Keratinocyte (primary cell): Measurements from ENCODE around the gene PRR15.

ENCODE experiments used
- EZH2 ChIP-seq: IDR thresholded peaks from one replicate; pipeline ENCODE4 v1.6.1; 2012; ENCODE audit warnings: inconsistent platforms, mild to moderate bottlenecking, low read length, moderate library complexity
- TF ChIP-seq, protein P1 (sequence below), 3 experiments: IDR thresholded peaks in 1 of 3; conservative IDR thresholded peaks in 1 of 3; optimal IDR thresholded peaks in 1 of 3; 2 replicates in 2 of 3; 3 replicates in 1 of 3; pipeline versions ENCODE3 to v1.5.1; 2011; ENCODE audit warnings: low read length in 3 of 3, mild to moderate bottlenecking in 3 of 3, moderate library complexity in 2 of 3, control low read depth in 1 of 3, inconsistent platforms in 1 of 3; ENCODE audit not compliant: insufficient read depth in 2 of 3; ENCODE audit errors: extremely low read depth in 1 of 3

DNA sequence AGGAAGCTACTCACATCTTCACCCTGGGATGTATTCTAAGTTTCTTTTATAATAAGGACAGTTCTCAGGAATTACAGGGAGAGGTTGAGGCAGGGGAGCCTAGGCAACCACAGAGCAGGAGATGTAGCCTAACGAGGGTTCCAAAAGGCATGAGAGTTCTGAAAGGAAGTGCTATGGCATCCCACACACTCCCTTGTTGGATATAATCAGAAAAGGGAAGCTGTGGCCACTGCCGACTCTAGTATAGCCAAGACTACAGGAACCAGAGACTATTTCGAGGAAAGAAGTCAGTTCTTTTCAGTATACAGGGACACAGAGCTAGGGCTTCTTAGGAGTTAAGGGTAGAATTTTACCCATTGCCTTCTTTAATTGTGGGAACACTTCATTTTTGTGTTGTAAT, 11.0 kb downstream of the PRR15 start:
- TF ChIP-seq, protein P1, sequence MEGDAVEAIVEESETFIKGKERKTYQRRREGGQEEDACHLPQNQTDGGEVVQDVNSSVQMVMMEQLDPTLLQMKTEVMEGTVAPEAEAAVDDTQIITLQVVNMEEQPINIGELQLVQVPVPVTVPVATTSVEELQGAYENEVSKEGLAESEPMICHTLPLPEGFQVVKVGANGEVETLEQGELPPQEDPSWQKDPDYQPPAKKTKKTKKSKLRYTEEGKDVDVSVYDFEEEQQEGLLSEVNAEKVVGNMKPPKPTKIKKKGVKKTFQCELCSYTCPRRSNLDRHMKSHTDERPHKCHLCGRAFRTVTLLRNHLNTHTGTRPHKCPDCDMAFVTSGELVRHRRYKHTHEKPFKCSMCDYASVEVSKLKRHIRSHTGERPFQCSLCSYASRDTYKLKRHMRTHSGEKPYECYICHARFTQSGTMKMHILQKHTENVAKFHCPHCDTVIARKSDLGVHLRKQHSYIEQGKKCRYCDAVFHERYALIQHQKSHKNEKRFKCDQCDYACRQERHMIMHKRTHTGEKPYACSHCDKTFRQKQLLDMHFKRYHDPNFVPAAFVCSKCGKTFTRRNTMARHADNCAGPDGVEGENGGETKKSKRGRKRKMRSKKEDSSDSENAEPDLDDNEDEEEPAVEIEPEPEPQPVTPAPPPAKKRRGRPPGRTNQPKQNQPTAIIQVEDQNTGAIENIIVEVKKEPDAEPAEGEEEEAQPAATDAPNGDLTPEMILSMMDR (optimal IDR thresholded peaks at IDR 0.05 in 1 of 3, IDR thresholded peaks at IDR 0.05 in 1 of 3, conservative IDR thresholded peaks at IDR 0.05 in 1 of 3; ENCODE audit: extremely low read depth in 1 of 3, insufficient read depth in 2 of 3, low read length in 3 of 3), result no peak
- no peak for TF ChIP-seq EZH2
